ENCODE measurements around the gene LACTBL1.
"Not testable (repeated sequence)": the region's sequence is repeated elsewhere in the genome, so short reads cannot be mapped to it uniquely, and the experiment has no call there.

The LACTBL1 gene

DNA sequence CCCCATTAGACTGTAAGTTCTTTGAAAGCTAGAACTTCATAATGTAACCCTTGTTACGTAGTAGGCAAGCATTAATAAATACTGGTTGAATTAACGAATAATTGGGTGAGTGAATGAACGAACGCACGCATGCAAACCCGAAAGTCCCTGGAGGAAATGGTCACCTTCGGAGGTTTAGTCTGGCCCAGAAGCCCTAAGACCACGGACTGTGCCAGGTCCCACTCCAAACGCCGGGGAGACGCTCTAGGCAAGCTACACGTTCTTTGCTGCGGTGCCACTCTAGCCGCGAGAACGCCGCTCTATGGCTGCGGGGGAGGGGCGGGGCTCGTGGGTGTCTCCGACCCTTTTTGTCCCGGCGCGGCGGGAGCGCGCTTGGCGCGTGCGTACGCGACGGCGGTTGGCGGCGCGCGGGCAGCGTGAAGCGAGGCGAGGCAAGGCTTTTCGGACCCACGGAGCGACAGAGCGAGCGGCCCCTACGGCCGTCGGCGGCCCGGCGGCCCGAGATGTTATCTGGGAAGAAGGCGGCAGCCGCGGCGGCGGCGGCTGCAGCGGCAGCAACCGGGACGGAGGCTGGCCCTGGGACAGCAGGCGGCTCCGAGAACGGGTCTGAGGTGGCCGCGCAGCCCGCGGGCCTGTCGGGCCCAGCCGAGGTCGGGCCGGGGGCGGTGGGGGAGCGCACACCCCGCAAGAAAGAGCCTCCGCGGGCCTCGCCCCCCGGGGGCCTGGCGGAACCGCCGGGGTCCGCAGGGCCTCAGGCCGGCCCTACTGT is 46.6 kb upstream of the LACTBL1 start, which contains the start of gene KDM1A:
Gene KDM1A (plus strand): TSS at position 375 of the 769 bp plus-strand sequence. CDS start 129 bp downstream, at position 504.
- H3K4me3 ChIP-seq (IDR thresholded peaks at IDR 0.05; ENCODE audit: insufficient read depth, low read depth, low read length) = peak within 1 kb of the TSS; percentile 89
- H3K4me2 ChIP-seq = peak within 1 kb of the TSS; percentile 90
- H3K27me3 ChIP-seq (ENCODE audit: insufficient read depth, low read depth) = no peaks in the 10 kb centered on the region
- peaks cover 3% of the 10 kb centered on the region; the same call in 1 of the 2 replicates for H4K20me1 ChIP-seq (ENCODE audit: insufficient read depth)
- peak within 1 kb of the TSS; percentile 95 for H2AFZ ChIP-seq (ENCODE audit: low read depth)
- H3K9ac ChIP-seq = peak within 1 kb of the TSS; percentile 93
- H3K27ac ChIP-seq = peak within 1 kb of the TSS; percentile 71
- peaks cover 47% of the 10 kb centered on the region for H3K79me2 ChIP-seq (ENCODE audit: insufficient read depth, low read depth)
- TF ChIP-seq, protein P1, sequence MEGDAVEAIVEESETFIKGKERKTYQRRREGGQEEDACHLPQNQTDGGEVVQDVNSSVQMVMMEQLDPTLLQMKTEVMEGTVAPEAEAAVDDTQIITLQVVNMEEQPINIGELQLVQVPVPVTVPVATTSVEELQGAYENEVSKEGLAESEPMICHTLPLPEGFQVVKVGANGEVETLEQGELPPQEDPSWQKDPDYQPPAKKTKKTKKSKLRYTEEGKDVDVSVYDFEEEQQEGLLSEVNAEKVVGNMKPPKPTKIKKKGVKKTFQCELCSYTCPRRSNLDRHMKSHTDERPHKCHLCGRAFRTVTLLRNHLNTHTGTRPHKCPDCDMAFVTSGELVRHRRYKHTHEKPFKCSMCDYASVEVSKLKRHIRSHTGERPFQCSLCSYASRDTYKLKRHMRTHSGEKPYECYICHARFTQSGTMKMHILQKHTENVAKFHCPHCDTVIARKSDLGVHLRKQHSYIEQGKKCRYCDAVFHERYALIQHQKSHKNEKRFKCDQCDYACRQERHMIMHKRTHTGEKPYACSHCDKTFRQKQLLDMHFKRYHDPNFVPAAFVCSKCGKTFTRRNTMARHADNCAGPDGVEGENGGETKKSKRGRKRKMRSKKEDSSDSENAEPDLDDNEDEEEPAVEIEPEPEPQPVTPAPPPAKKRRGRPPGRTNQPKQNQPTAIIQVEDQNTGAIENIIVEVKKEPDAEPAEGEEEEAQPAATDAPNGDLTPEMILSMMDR (conservative IDR thresholded peaks at IDR 0.05; ENCODE audit: low read depth, low read length) = no peak
- no peaks in the 10 kb centered on the region for H3K36me3 ChIP-seq (ENCODE audit: insufficient read depth)
- H3K4me1 ChIP-seq (ENCODE audit: low read depth, poor library complexity, severe bottlenecking) = peaks cover 10% of the 10 kb centered on the region

DNA sequence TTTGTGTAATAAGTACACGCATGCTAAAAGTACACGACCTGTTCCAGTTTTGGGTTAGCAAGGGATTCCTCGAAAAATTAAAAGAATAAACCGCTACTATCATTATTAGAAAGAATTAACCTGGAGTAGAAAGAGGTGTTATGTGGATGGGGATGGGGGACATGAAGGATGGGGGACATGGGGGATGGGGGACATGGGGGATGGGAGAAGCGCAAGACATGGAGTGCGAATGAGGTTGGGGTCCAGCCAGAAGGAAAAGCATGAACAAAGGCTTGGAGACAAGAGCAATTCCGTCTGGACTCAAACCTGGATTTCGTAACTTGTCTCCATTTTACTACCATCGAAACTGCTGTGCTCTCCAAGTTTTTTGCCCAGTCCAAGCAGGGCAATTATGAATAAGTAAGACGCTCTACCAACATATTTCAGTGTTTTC is 46.0 kb upstream of the LACTBL1 start:
- H3K27ac ChIP-seq = 0 out of 2 replicates have a peak overlapping the region, but pooled peaks have one; percentile 71
- TF ChIP-seq, protein P1 (conservative IDR thresholded peaks at IDR 0.05; ENCODE audit: low read depth, low read length) = no peak
- peak overlapping the region; percentile 87 for H3K4me2 ChIP-seq
- H4K20me1 ChIP-seq (ENCODE audit: insufficient read depth) = peaks cover 1% of the 10 kb centered on the region; the same call in 1 of the 2 replicates
- no peaks in the 10 kb centered on the region for H3K27me3 ChIP-seq (ENCODE audit: insufficient read depth, low read depth)
- peaks cover 10% of the 10 kb centered on the region for H3K4me1 ChIP-seq (ENCODE audit: low read depth, poor library complexity, severe bottlenecking)
- peaks cover 41% of the 10 kb centered on the region for H3K79me2 ChIP-seq (ENCODE audit: insufficient read depth, low read depth)
- peak overlapping the region; percentile 2 for H3K4me3 ChIP-seq (IDR thresholded peaks at IDR 0.05; ENCODE audit: insufficient read depth, low read depth, low read length)
- peak overlapping the region; percentile 95 for H2AFZ ChIP-seq (ENCODE audit: low read depth)
- H3K9ac ChIP-seq = peak overlapping the region; percentile 93; the same call in 1 of the 2 replicates
- no peaks in the 10 kb centered on the region for H3K36me3 ChIP-seq (ENCODE audit: insufficient read depth)

DNA sequence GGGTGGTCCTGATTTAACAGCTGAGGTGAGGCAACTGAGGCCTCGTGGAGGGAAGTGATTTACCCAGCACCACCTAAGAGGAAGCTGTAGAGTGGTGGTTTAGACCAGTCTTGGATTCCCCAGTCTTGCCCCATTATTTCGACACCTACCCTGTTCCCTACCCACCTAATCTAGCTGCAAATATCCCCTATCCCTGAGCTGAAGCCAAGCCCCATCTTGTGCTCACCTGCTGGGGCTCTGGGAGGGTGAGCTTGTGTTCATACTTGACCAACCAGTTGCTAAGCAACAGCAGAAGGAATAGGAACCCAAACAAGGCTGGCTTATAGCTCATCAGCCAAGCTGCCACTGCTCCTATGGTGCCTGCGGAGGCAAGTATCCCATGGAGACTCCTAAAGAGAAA is 41.0 kb upstream of the LACTBL1 start:
- Histone ChIP-seq H3K79me2 (ENCODE audit: insufficient read depth, low read depth) (no peaks in the 10 kb centered on the region), H2AFZ (ENCODE audit: low read depth) (no peak overlapping the region), H3K4me1 (ENCODE audit: low read depth, poor library complexity, severe bottlenecking) (no peaks in the 10 kb centered on the region), H3K36me3 (ENCODE audit: insufficient read depth) (no peaks in the 10 kb centered on the region), H3K27me3 (ENCODE audit: insufficient read depth, low read depth) (no peaks in the 10 kb centered on the region), H3K4me2 (no peak overlapping the region), H3K27ac (no peak overlapping the region), H4K20me1 (ENCODE audit: insufficient read depth) (no peaks in the 10 kb centered on the region), H3K9ac (no peak overlapping the region), H3K4me3 (IDR thresholded peaks at IDR 0.05; ENCODE audit: insufficient read depth, low read depth, low read length) (no peak overlapping the region)
- TF ChIP-seq, protein P1 (conservative IDR thresholded peaks at IDR 0.05; ENCODE audit: low read depth, low read length) = no peak

DNA sequence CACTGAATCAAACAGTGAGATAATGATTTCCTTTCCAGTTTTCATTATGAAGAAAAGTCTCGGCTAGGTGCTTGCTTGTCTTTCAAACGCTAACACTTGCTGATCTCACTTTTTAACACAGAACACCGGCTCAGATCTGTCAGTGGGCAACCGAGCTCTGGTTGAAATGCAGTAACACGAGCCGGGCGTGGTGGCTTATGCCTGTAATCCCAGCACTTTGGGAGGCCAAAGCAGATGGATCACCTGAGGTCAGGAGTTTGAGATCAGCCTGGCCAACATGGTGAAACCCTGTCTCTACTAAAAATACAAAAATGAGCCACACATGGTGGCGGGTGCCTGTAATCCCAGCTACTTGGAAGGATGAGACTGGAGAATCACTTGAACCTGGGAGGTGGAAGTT is 37.4 kb upstream of the LACTBL1 start:
- not testable (repeated sequence) for H3K4me3 ChIP-seq (IDR thresholded peaks at IDR 0.05; ENCODE audit: insufficient read depth, low read depth, low read length); H3K27me3 ChIP-seq (ENCODE audit: insufficient read depth, low read depth); H3K4me2 ChIP-seq; H3K79me2 ChIP-seq (ENCODE audit: insufficient read depth, low read depth); H3K9ac ChIP-seq; H3K4me1 ChIP-seq (ENCODE audit: low read depth, poor library complexity, severe bottlenecking); H2AFZ ChIP-seq (ENCODE audit: low read depth); H4K20me1 ChIP-seq (ENCODE audit: insufficient read depth); H3K36me3 ChIP-seq (ENCODE audit: insufficient read depth); H3K27ac ChIP-seq

DNA sequence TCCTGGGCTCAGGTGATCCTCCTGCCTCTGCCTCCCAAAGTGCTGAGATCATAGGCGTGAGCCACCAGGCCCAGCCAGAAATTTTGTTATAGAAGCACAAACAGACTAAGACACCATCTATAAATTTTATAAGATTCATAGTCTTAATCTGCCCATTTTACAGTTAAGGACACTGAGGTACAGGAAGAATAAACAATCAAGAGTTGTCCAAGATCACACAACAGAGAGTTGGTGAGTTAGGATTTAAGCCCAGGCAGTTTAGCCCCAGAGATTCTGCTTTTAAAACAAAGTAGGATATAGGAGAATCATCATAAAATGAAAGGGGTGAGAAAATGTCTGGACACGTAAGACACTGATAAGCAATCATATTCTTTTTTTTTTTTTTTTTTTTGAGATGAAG is 36.2 kb upstream of the LACTBL1 start:
- no peak overlapping the region for H3K9ac ChIP-seq
- no peak overlapping the region for H3K27ac ChIP-seq
- no peaks in the 10 kb centered on the region for H3K36me3 ChIP-seq (ENCODE audit: insufficient read depth)
- no peaks in the 10 kb centered on the region for H3K79me2 ChIP-seq (ENCODE audit: insufficient read depth, low read depth)
- H3K4me1 ChIP-seq (ENCODE audit: low read depth, poor library complexity, severe bottlenecking) = no peaks in the 10 kb centered on the region
- no peak overlapping the region for H3K4me2 ChIP-seq
- H3K4me3 ChIP-seq (IDR thresholded peaks at IDR 0.05; ENCODE audit: insufficient read depth, low read depth, low read length) = no peak overlapping the region
- H3K27me3 ChIP-seq (ENCODE audit: insufficient read depth, low read depth) = no peaks in the 10 kb centered on the region
- TF ChIP-seq, protein P1 (conservative IDR thresholded peaks at IDR 0.05; ENCODE audit: low read depth, low read length) = no peak
- no peak overlapping the region for H2AFZ ChIP-seq (ENCODE audit: low read depth)
- H4K20me1 ChIP-seq (ENCODE audit: insufficient read depth) = no peaks in the 10 kb centered on the region
